SK-N-SH (cell line): ENCODE results near the gene RNF130. TPM values are rescaled to one million over a fixed set of nuclear protein-coding genes. Genes with fewer than 3 reads are reported as not detected.
A peak's percentile ranks its signal among the peaks of the same experiment; 100 is the strongest.

ENCODE experiments used
- CTCF ChIA-PET: fragments of 300-600, 350-600 bp; formaldehyde crosslinking; extraction: SDS; loops from one replicate; lab custom pipeline; 2021; lab: Yijun Ruan, JAX
- POLR2A ChIA-PET: fragments of 350-600 bp; sonication (Branson Sonifier 250); formaldehyde crosslinking; extraction: SDS; loops from one replicate; lab custom pipeline; 2020; ENCODE audit warnings: antibody characterized with exemption, inconsistent platforms; lab: Yijun Ruan, JAX
- DNase-seq: peaks from one replicate; pipeline ENCODE4 v3.0.0; 2012
- H2AFZ ChIP-seq: fragments of 200-600 bp; sonication (generic); 2 replicates; pipeline ENCODE4 v1.8.1; 2016; ENCODE audit warnings: antibody characterized with exemption, mild to moderate bottlenecking, low read depth
- H3F3A ChIP-seq: fragments of 200-600 bp; sonication (generic); replicated peaks from 2 replicates; pipeline ENCODE3; 2016; ENCODE audit warnings: antibody characterized with exemption, mild to moderate bottlenecking; ENCODE audit not compliant: insufficient read depth
- H3K27ac ChIP-seq, 2 experiments: fragments of 200-500 bp in 1 of 2; fragments of 200-600 bp in 1 of 2; sonication (Bioruptor generic) in 1 of 2; sonication (generic), shearing (Covaris generic) in 1 of 2; 2 replicates each; pipeline versions ENCODE4 v1.5.1 to v1.6.1; 2014 to 2016; ENCODE audit warnings: low read depth in 2 of 2, inconsistent platforms in 1 of 2, low read length in 1 of 2, mild to moderate bottlenecking in 1 of 2, mixed read lengths in 1 of 2
- H3K27me3 ChIP-seq: fragments of 200-600 bp; sonication (generic), shearing (Covaris generic); 2 replicates; pipeline ENCODE4 v1.6.1; 2016; ENCODE audit warnings: mixed run types; ENCODE audit not compliant: insufficient read depth
- H3K36me3 ChIP-seq, 2 experiments: fragments of 200-500 bp in 1 of 2; fragments of 200-600 bp in 1 of 2; sonication (Bioruptor generic) in 1 of 2; sonication (generic) in 1 of 2; replicated peaks in 1 of 2; 2 replicates each; pipeline versions ENCODE3 to v1.5.1; 2014 to 2016; ENCODE audit warnings: low read length in 1 of 2, mild to moderate bottlenecking in 1 of 2; ENCODE audit not compliant: insufficient read depth in 2 of 2, control insufficient read depth in 1 of 2
- H3K4me1 ChIP-seq, 2 experiments: fragments of 200-500 bp in 1 of 2; fragments of 200-600 bp in 1 of 2; sonication (Bioruptor generic) in 1 of 2; sonication (generic), shearing (Covaris generic) in 1 of 2; 2 replicates each; pipeline versions ENCODE4 v1.5.1 to v1.6.1; 2014 to 2016; ENCODE audit warnings: low read depth in 1 of 2, low read length in 1 of 2, mixed run types in 1 of 2; ENCODE audit not compliant: insufficient read depth in 2 of 2, control insufficient read depth in 1 of 2
- H3K4me2 ChIP-seq: fragments of 200-600 bp; sonication (generic), shearing (Covaris generic); 2 replicates; pipeline ENCODE4 v1.6.1; 2017; ENCODE audit warnings: mixed run types
- H3K4me3 ChIP-seq, 2 experiments: fragments of 200-500 bp in 1 of 2; fragments of 200-600 bp in 1 of 2; sonication (Bioruptor generic) in 1 of 2; sonication (generic), shearing (Covaris generic) in 1 of 2; 2 replicates each; pipeline versions ENCODE4 v1.5.1 to v1.8.1; 2014 to 2016; ENCODE audit warnings: low read depth in 2 of 2, inconsistent platforms in 1 of 2, low read length in 1 of 2, mild to moderate bottlenecking in 1 of 2, mixed read lengths in 1 of 2, moderate library complexity in 1 of 2
- H3K79me2 ChIP-seq: fragments of 200-600 bp; sonication (generic); 2 replicates; pipeline ENCODE4 v1.8.1; 2017; ENCODE audit warnings: mild to moderate bottlenecking; ENCODE audit not compliant: insufficient read depth
- H3K9ac ChIP-seq: fragments of 200-600 bp; sonication (generic); 2 replicates; pipeline ENCODE4 v1.6.1; 2017; ENCODE audit warnings: mixed run types
- H3K9me2 ChIP-seq: fragments of 200-600 bp; sonication (generic); 2 replicates; pipeline ENCODE4 v1.6.1; 2017; ENCODE audit warnings: mixed run types
- H3K9me3 ChIP-seq: fragments of 200-600 bp; sonication (generic); 2 replicates; pipeline ENCODE4 v1.6.1; 2017; ENCODE audit warnings: mixed run types, mild to moderate bottlenecking, moderate library complexity
- H4K20me1 ChIP-seq: fragments of 200-600 bp; sonication (generic); 2 replicates; pipeline ENCODE4 v1.6.1; 2017; ENCODE audit warnings: mild to moderate bottlenecking, mixed run types; ENCODE audit not compliant: insufficient read depth
- CHD2 ChIP-seq: fragments of 150-350 bp; IDR thresholded peaks from 2 replicates; pipeline ENCODE4 v1.6.1; 2018; ENCODE audit warnings: low read length; ENCODE audit not compliant: partially characterized antibody
- FOXM1 ChIP-seq: IDR thresholded peaks from 2 replicates; pipeline ENCODE4 v1.4.0; 2012; ENCODE audit warnings: low read depth, mild to moderate bottlenecking
- JUND ChIP-seq: IDR thresholded peaks from 2 replicates; pipeline ENCODE4 v1.4.0; 2012
- POLR2AphosphoS5 ChIP-seq: IDR thresholded peaks from 2 replicates; pipeline ENCODE4 v1.6.1; 2012; ENCODE audit warnings: low read depth, low read length
- RAD21 ChIP-seq: IDR thresholded peaks from 2 replicates; pipeline ENCODE4 v1.6.1; 2012; ENCODE audit warnings: mild to moderate bottlenecking, low read length
- RFX5 ChIP-seq: IDR thresholded peaks from 2 replicates; pipeline ENCODE4 v1.6.1; 2012; ENCODE audit warnings: mild to moderate bottlenecking, improper control_type of control experiment, low read length
- SIN3A ChIP-seq: IDR thresholded peaks from 2 replicates; pipeline ENCODE4 v1.6.1; 2012; ENCODE audit warnings: low read depth, mild to moderate bottlenecking, low read length, moderate library complexity, borderline replicate concordance
- SMC3 ChIP-seq: IDR thresholded peaks from 2 replicates; pipeline ENCODE4 v1.6.1; 2012; ENCODE audit warnings: low read depth, low read length, improper control_type of control experiment
- WGBS: methylation state at CpG from one replicate; pipeline ENCODE4 v1.1.6; 2017; ENCODE audit warnings: low lambda C conversion rate; 5-methylcytosine and 5-hydroxymethylcytosine counted together
- polyA plus RNA-seq, 3 experiments: library from polyadenylated mRNA; depleted of rRNA; stranded (reverse); fragments of >200 nt; gene quantifications; 2 replicates each; pipeline ENCODE4 v1.2.3, GENCODE V29; 2012
- TF ChIP-seq, protein P1 (sequence below): fragments of 200-600 bp; sonication (generic); IDR thresholded peaks from 2 replicates; pipeline ENCODE4 v1.6.1; 2017; ENCODE audit warnings: antibody characterized with exemption, mild to moderate bottlenecking, moderate library complexity
- TF ChIP-seq, protein P2 (sequence below): IDR thresholded peaks from 2 replicates; pipeline ENCODE4 v1.4.0; 2012; ENCODE audit warnings: low read depth
- TF ChIP-seq, protein P3 (sequence below): fragments of 150-350 bp; IDR thresholded peaks from 2 replicates; pipeline ENCODE4 v1.6.1; 2017; ENCODE audit warnings: antibody characterized with exemption, low read length, low read depth, borderline replicate concordance

RNF130 gene
- polyA plus RNA-seq, 1 of the 3 experiments (the other 2 are of a cell fraction), result 41.4 TPM

GRCh38 chr5:180112181-180112861 is 40.8 kb upstream of the RNF130 start:
- TF ChIP-seq, protein P1, sequence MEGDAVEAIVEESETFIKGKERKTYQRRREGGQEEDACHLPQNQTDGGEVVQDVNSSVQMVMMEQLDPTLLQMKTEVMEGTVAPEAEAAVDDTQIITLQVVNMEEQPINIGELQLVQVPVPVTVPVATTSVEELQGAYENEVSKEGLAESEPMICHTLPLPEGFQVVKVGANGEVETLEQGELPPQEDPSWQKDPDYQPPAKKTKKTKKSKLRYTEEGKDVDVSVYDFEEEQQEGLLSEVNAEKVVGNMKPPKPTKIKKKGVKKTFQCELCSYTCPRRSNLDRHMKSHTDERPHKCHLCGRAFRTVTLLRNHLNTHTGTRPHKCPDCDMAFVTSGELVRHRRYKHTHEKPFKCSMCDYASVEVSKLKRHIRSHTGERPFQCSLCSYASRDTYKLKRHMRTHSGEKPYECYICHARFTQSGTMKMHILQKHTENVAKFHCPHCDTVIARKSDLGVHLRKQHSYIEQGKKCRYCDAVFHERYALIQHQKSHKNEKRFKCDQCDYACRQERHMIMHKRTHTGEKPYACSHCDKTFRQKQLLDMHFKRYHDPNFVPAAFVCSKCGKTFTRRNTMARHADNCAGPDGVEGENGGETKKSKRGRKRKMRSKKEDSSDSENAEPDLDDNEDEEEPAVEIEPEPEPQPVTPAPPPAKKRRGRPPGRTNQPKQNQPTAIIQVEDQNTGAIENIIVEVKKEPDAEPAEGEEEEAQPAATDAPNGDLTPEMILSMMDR, result no peak
- TF ChIP-seq, protein P2, sequence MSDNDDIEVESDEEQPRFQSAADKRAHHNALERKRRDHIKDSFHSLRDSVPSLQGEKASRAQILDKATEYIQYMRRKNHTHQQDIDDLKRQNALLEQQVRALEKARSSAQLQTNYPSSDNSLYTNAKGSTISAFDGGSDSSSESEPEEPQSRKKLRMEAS, result no peak
- TF ChIP-seq, all 33 proteins: peak for 0
- Histone ChIP-seq H3K9me2 (no peaks in the 10 kb centered on the region), H2AFZ (no peak overlapping the region), H3K27ac (no peak overlapping the region), H3K4me2 (no peak overlapping the region), H3K4me1 (no peaks in the 10 kb centered on the region), H3K79me2 (no peaks in the 10 kb centered on the region), H4K20me1 (no peaks in the 10 kb centered on the region), H3K9me3 (0 out of 2 replicates have a peak, but pooled peaks cover under 1% of the 10 kb centered on the region), H3K36me3 (no peaks in the 10 kb centered on the region), H3F3A (no peaks in the 10 kb centered on the region), H3K4me3 (no peak overlapping the region), H3K9ac (no peak overlapping the region), H3K27me3 (no peaks in the 10 kb centered on the region)
- 50% methylated on average over 9 of the region's 15 CpGs for WGBS
- ChIA-PET POLR2A (no interaction called here), CTCF (interaction anchor here (0.8 to 1.0 kb wide), 3 partner anchors 14 to 216 kb away, joined by 3 read pairs; no protein-coding TSS in a partner anchor)
- DNase-seq, result peak; percentile 7

GRCh38 chr5:180111273-180112002 is 39.9 kb upstream of the RNF130 start:
- WGBS, result 52% methylated on average over 6 of the region's 7 CpGs
- no peak overlapping the region for H3K4me2 ChIP-seq
- no peaks in the 10 kb centered on the region for H3F3A ChIP-seq
- no peak for DNase-seq
- no peak overlapping the region for H3K27ac ChIP-seq
- H3K27me3 ChIP-seq, result no peaks in the 10 kb centered on the region
- no peaks in the 10 kb centered on the region for H3K4me1 ChIP-seq
- CTCF ChIA-PET, result interaction anchor here (1.0 kb wide), 1 partner anchor 15 kb away, joined by 3 read pairs; no protein-coding TSS in a partner anchor
- no peak overlapping the region for H2AFZ ChIP-seq
- H3K4me3 ChIP-seq, result no peak overlapping the region
- POLR2A ChIA-PET, result no interaction called here
- no peak overlapping the region for H3K9ac ChIP-seq
- no peaks in the 10 kb centered on the region for H3K9me2 ChIP-seq
- no peaks in the 10 kb centered on the region for H3K36me3 ChIP-seq
- H4K20me1 ChIP-seq, result no peaks in the 10 kb centered on the region
- H3K9me3 ChIP-seq, result peaks cover 9% of the 10 kb centered on the region; the same call in 1 of the 2 replicates
- no peak for TF ChIP-seq CHD2
- no peak for TF ChIP-seq RFX5
- TF ChIP-seq RAD21, result no peak
- no peak for TF ChIP-seq FOXM1
- TF ChIP-seq, protein P3, sequence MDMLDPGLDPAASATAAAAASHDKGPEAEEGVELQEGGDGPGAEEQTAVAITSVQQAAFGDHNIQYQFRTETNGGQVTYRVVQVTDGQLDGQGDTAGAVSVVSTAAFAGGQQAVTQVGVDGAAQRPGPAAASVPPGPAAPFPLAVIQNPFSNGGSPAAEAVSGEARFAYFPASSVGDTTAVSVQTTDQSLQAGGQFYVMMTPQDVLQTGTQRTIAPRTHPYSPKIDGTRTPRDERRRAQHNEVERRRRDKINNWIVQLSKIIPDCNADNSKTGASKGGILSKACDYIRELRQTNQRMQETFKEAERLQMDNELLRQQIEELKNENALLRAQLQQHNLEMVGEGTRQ, result no peak
- TF ChIP-seq SMC3, result no peak
- no peak for TF ChIP-seq POLR2AphosphoS5
- TF ChIP-seq SIN3A, result no peak
- no peak for TF ChIP-seq JUND
- H3K79me2 ChIP-seq, result no peaks in the 10 kb centered on the region
